Mesendoderm (in vitro differentiated cells): ENCODE results near the gene VANGL2. TPM values are rescaled to one million over a fixed set of nuclear protein-coding genes. Genes with fewer than 3 reads are reported as not detected.
A peak's percentile ranks its signal among the peaks of the same experiment; 100 is the strongest.

Source experiments
- DNase-seq: peaks from one replicate; pipeline ENCODE4 v3.0.0; 2013
- H2AK5ac ChIP-seq: 2 replicates; pipeline ENCODE4 v1.6.1; 2013; ENCODE audit warnings: low read length, inconsistent platforms
- H2BK120ac ChIP-seq: 2 replicates; pipeline ENCODE4 v1.6.1; 2013; ENCODE audit warnings: low read depth, mild to moderate bottlenecking, low read length, moderate library complexity, mixed read lengths
- H2BK15ac ChIP-seq: replicated peaks from 2 replicates; pipeline ENCODE4 v1.6.1; 2013; ENCODE audit warnings: low read depth, mild to moderate bottlenecking, moderate library complexity
- H2BK5ac ChIP-seq: 2 replicates; pipeline ENCODE4 v1.6.1; 2013; ENCODE audit warnings: low read length, inconsistent platforms
- H3K18ac ChIP-seq: 2 replicates; pipeline ENCODE4 v1.6.1; 2013; ENCODE audit warnings: mild to moderate bottlenecking, low read length, mixed read lengths
- H3K23ac ChIP-seq: one replicate; pipeline ENCODE4 v1.6.1; 2013; ENCODE audit warnings: low read length
- H3K27ac ChIP-seq: 2 replicates; pipeline ENCODE4 v1.5.1; 2013; ENCODE audit warnings: low read depth, mild to moderate bottlenecking, inconsistent platforms, low read length, moderate library complexity
- H3K27me3 ChIP-seq: 2 replicates; pipeline ENCODE4 v1.6.1; 2013; ENCODE audit warnings: low read length, control low read depth, mild to moderate bottlenecking, inconsistent platforms; ENCODE audit not compliant: insufficient read depth, poor library complexity
- H3K36me3 ChIP-seq: 2 replicates; pipeline ENCODE4 v1.6.1; 2013; ENCODE audit warnings: low read length, inconsistent platforms; ENCODE audit not compliant: control insufficient read depth, insufficient read depth
- H3K4ac ChIP-seq: one replicate; pipeline ENCODE4 v1.6.1; 2013; ENCODE audit warnings: low read depth, mild to moderate bottlenecking, low read length, moderate library complexity
- H3K4me1 ChIP-seq: 2 replicates; pipeline ENCODE4 v1.6.1; 2013; ENCODE audit warnings: low read depth, low read length, inconsistent platforms; ENCODE audit not compliant: control insufficient read depth
- H3K4me2 ChIP-seq: 2 replicates; pipeline ENCODE4 v1.6.1; 2013; ENCODE audit warnings: low read length
- H3K4me3 ChIP-seq: 2 replicates; pipeline ENCODE4 v1.5.1; 2013; ENCODE audit warnings: mild to moderate bottlenecking, low read length
- H3K56ac ChIP-seq: one replicate; pipeline ENCODE4 v1.6.1; 2013; ENCODE audit warnings: low read length
- H3K79me1 ChIP-seq: 2 replicates; pipeline ENCODE4 v1.6.1; 2013; ENCODE audit warnings: low read length, inconsistent platforms
- H3K79me2 ChIP-seq: 2 replicates; pipeline ENCODE4 v1.6.1; 2013; ENCODE audit warnings: mild to moderate bottlenecking, low read length; ENCODE audit not compliant: control insufficient read depth, insufficient read depth
- H3K9ac ChIP-seq: 2 replicates; pipeline ENCODE4 v1.6.1; 2013; ENCODE audit warnings: low read length, inconsistent platforms
- H4K5ac ChIP-seq: one replicate; pipeline ENCODE4 v1.6.1; 2013; ENCODE audit warnings: low read length
- H4K8ac ChIP-seq: one replicate; pipeline ENCODE4 v1.6.1; 2013; ENCODE audit warnings: low read depth, mild to moderate bottlenecking, control low read depth, low read length, moderate library complexity
- WGBS: extraction: QIAGEN DNeasy Blood & Tissue Kit; methylation state at CpG from one replicate; pipeline ENCODE4 v1.1.7; 2013; ENCODE audit warnings: low lambda C conversion rate, missing lambda C conversion rate; ENCODE audit not compliant: insufficient coverage; ENCODE audit errors: extremely low coverage; 5-methylcytosine and 5-hydroxymethylcytosine counted together
- polyA plus RNA-seq, 2 experiments: library from polyadenylated mRNA; stranded (reverse); fragments of 200-250 nt; gene quantifications; one replicate each; pipeline ENCODE4 v1.2.3, GENCODE V29; 2013

The VANGL2 gene
- polyA plus RNA-seq (2013, experiment 1 of 2): 36.5 TPM
- polyA plus RNA-seq (2013, experiment 2 of 2): 35.7 TPM

- peak within 1 kb of the TSS; percentile 99 for H2BK120ac ChIP-seq
- H2BK15ac ChIP-seq: peak within 1 kb of the TSS; percentile 14
- H3K27me3 ChIP-seq: no peaks in the 10 kb centered on the region
- WGBS: no CpG with 5 or more reads among the region's 34 CpGs
- no peak within 1 kb of the TSS for H4K5ac ChIP-seq
- peak within 1 kb of the TSS; percentile 93 for H3K4me2 ChIP-seq
- H2BK5ac ChIP-seq: peak within 1 kb of the TSS; percentile 90
- H4K8ac ChIP-seq: peak within 1 kb of the TSS; percentile 69
- peak within 1 kb of the TSS; percentile 100 for H3K4ac ChIP-seq
- H3K23ac ChIP-seq: no peak within 1 kb of the TSS
- peaks cover 46% of the 10 kb centered on the region for H3K79me2 ChIP-seq
- H3K4me3 ChIP-seq: peak within 1 kb of the TSS; percentile 96
- no peaks in the 10 kb centered on the region for H3K36me3 ChIP-seq
- H3K56ac ChIP-seq: peak within 1 kb of the TSS; percentile 95
- peak; percentile 91 for DNase-seq
- peaks cover 28% of the 10 kb centered on the region for H3K79me1 ChIP-seq
- H2AK5ac ChIP-seq: peak within 1 kb of the TSS; percentile 20
- H3K9ac ChIP-seq: peak within 1 kb of the TSS; percentile 96
- H3K18ac ChIP-seq: peak within 1 kb of the TSS; percentile 100
- H3K27ac ChIP-seq: peak within 1 kb of the TSS; percentile 94
- peaks cover 24% of the 10 kb centered on the region for H3K4me1 ChIP-seq
These were observed at the start of gene VANGL2 for GRCh38 chr1:160400223-160400645. VANGL2 (plus strand) TSS chr1:160400564; CDS start chr1:160415838, 15,274 bp downstream.

GRCh38 chr1:160351629-160352028 lies 48.7 kb upstream of the VANGL2 start:
- H3K4ac ChIP-seq: no peak overlapping the region
- no peak overlapping the region for H3K4me3 ChIP-seq
- no peak overlapping the region for H2BK120ac ChIP-seq
- H4K8ac ChIP-seq: no peak overlapping the region
- no peaks in the 10 kb centered on the region for H3K27me3 ChIP-seq
- no peak overlapping the region for H3K18ac ChIP-seq
- no peaks in the 10 kb centered on the region for H3K79me1 ChIP-seq
- no peak overlapping the region for H2AK5ac ChIP-seq
- H3K79me2 ChIP-seq: no peaks in the 10 kb centered on the region
- WGBS: no CpG with 5 or more reads among the region's 4 CpGs
- no peak overlapping the region for H2BK15ac ChIP-seq
- H3K27ac ChIP-seq: no peak overlapping the region
- no peak for DNase-seq
- H2BK5ac ChIP-seq: no peak overlapping the region
- H3K4me1 ChIP-seq: no peaks in the 10 kb centered on the region
- H3K9ac ChIP-seq: no peak overlapping the region
- peaks cover 15% of the 10 kb centered on the region for H3K36me3 ChIP-seq
- no peak overlapping the region for H4K5ac ChIP-seq
- H3K4me2 ChIP-seq: no peak overlapping the region
- no peak overlapping the region for H3K23ac ChIP-seq
- H3K56ac ChIP-seq: no peak overlapping the region

GRCh38 chr1:160352555-160352954 lies 47.8 kb upstream of the VANGL2 start:
- no peak overlapping the region for H3K4ac ChIP-seq
- H2AK5ac ChIP-seq: no peak overlapping the region
- peaks cover 15% of the 10 kb centered on the region for H3K36me3 ChIP-seq
- no peak overlapping the region for H3K9ac ChIP-seq
- H3K4me2 ChIP-seq: no peak overlapping the region
- no peaks in the 10 kb centered on the region for H3K4me1 ChIP-seq
- H3K4me3 ChIP-seq: no peak overlapping the region
- H4K8ac ChIP-seq: no peak overlapping the region
- no peak overlapping the region for H2BK5ac ChIP-seq
- no peak overlapping the region for H3K23ac ChIP-seq
- no peak overlapping the region for H3K56ac ChIP-seq
- no peak overlapping the region for H4K5ac ChIP-seq
- no peak overlapping the region for H3K18ac ChIP-seq
- no peaks in the 10 kb centered on the region for H3K27me3 ChIP-seq
- no peak overlapping the region for H2BK15ac ChIP-seq
- H2BK120ac ChIP-seq: no peak overlapping the region
- H3K79me2 ChIP-seq: no peaks in the 10 kb centered on the region
- no peak overlapping the region for H3K27ac ChIP-seq
- no peak for DNase-seq
- H3K79me1 ChIP-seq: no peaks in the 10 kb centered on the region
- WGBS: no CpG with 5 or more reads among the region's 8 CpGs

GRCh38 chr1:160353223-160353622 lies 47.1 kb upstream of the VANGL2 start:
- no peak overlapping the region for H4K8ac ChIP-seq
- no peaks in the 10 kb centered on the region for H3K79me2 ChIP-seq
- no peak overlapping the region for H3K56ac ChIP-seq
- no peak overlapping the region for H3K4ac ChIP-seq
- H3K4me3 ChIP-seq: no peak overlapping the region
- no peaks in the 10 kb centered on the region for H3K27me3 ChIP-seq
- no peaks in the 10 kb centered on the region for H3K79me1 ChIP-seq
- no peak overlapping the region for H2AK5ac ChIP-seq
- no peaks in the 10 kb centered on the region for H3K4me1 ChIP-seq
- H2BK5ac ChIP-seq: no peak overlapping the region
- no peak overlapping the region for H3K18ac ChIP-seq
- H3K27ac ChIP-seq: no peak overlapping the region
- no CpG with 5 or more reads among the region's 2 CpGs for WGBS
- H3K23ac ChIP-seq: no peak overlapping the region
- H2BK120ac ChIP-seq: no peak overlapping the region
- peaks cover 17% of the 10 kb centered on the region for H3K36me3 ChIP-seq
- H4K5ac ChIP-seq: no peak overlapping the region
- DNase-seq: peak; percentile 13
- no peak overlapping the region for H3K9ac ChIP-seq
- no peak overlapping the region for H3K4me2 ChIP-seq
- no peak overlapping the region for H2BK15ac ChIP-seq

- H3K27me3 ChIP-seq: no peaks in the 10 kb centered on the region
- H3K27ac ChIP-seq: no peak overlapping the region
- no peaks in the 10 kb centered on the region for H3K79me1 ChIP-seq
- H3K4me3 ChIP-seq: no peak overlapping the region
- H4K8ac ChIP-seq: no peak overlapping the region
- H3K9ac ChIP-seq: no peak overlapping the region
- H2BK15ac ChIP-seq: no peak overlapping the region
- H3K18ac ChIP-seq: no peak overlapping the region
- no peak overlapping the region for H4K5ac ChIP-seq
- no peaks in the 10 kb centered on the region for H3K79me2 ChIP-seq
- no peak overlapping the region for H3K4ac ChIP-seq
- no CpG with 5 or more reads among the region's 5 CpGs for WGBS
- H2AK5ac ChIP-seq: no peak overlapping the region
- no peak overlapping the region for H3K56ac ChIP-seq
- peaks cover 16% of the 10 kb centered on the region for H3K36me3 ChIP-seq
- H3K4me1 ChIP-seq: no peaks in the 10 kb centered on the region
- peak; percentile 67 for DNase-seq
- no peak overlapping the region for H2BK120ac ChIP-seq
- H3K4me2 ChIP-seq: no peak overlapping the region
- H3K23ac ChIP-seq: no peak overlapping the region
- no peak overlapping the region for H2BK5ac ChIP-seq
These were observed 45.9 kb upstream of the VANGL2 start for GRCh38 chr1:160354388-160354985.
